Measurements from ENCODE around the gene ZNF385D.

DNA sequence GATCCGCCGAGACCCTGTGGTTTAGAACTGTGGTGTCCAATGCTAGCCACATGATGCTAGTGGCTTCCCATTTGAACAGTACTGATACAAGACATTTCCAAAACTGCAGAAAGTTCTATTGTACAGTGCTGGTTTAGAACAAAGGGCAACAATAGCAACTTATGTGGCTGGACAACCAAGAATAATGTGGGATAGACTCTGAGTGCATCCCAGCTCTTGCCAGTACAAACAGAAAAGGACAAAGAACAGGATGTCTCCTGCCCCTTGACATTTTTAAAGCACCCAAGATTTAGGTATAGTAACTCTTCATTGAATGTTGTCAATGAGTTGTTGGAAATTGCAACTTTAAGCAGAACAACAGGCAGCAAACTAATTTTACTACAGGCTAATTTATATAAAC is 107.3 kb downstream of the ZNF385D start:
- TF ChIP-seq, protein P1, sequence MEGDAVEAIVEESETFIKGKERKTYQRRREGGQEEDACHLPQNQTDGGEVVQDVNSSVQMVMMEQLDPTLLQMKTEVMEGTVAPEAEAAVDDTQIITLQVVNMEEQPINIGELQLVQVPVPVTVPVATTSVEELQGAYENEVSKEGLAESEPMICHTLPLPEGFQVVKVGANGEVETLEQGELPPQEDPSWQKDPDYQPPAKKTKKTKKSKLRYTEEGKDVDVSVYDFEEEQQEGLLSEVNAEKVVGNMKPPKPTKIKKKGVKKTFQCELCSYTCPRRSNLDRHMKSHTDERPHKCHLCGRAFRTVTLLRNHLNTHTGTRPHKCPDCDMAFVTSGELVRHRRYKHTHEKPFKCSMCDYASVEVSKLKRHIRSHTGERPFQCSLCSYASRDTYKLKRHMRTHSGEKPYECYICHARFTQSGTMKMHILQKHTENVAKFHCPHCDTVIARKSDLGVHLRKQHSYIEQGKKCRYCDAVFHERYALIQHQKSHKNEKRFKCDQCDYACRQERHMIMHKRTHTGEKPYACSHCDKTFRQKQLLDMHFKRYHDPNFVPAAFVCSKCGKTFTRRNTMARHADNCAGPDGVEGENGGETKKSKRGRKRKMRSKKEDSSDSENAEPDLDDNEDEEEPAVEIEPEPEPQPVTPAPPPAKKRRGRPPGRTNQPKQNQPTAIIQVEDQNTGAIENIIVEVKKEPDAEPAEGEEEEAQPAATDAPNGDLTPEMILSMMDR (conservative IDR thresholded peaks at IDR 0.05 in 1 of 2, IDR thresholded peaks at IDR 0.05 in 1 of 2; ENCODE audit: extremely low read depth in 1 of 2, insufficient read depth in 1 of 2, low read depth in 1 of 2, low read length in 2 of 2): no peak
- TF ChIP-seq EZH2 (IDR thresholded peaks at IDR 0.05; ENCODE audit: borderline replicate concordance, low read length): no peak

All from mammary epithelial cell (primary cell).